ENCODE results near the gene EMX1.

EMX1 gene

GRCh38 chr2:72961036-72961720, 43.9 kb downstream of the EMX1 start:
- no peak for FAIRE-seq

GRCh38 chr2:72961853-72962468, 44.6 kb downstream of the EMX1 start:
- no peak for FAIRE-seq

GRCh38 chr2:72962911-72963310, 45.6 kb downstream of the EMX1 start:
- no peak for FAIRE-seq

- FAIRE-seq: no peak
Measured at GRCh38 chr2:72963423-72964145, 46.3 kb downstream of the EMX1 start.

GRCh38 chr2:72964146-72964525, 46.8 kb downstream of the EMX1 start:
- no peak for FAIRE-seq

GRCh38 chr2:72965016-72965415, 47.7 kb downstream of the EMX1 start:
- FAIRE-seq: no peak

- no peak for FAIRE-seq
Measured at GRCh38 chr2:72965770-72966450, 48.6 kb downstream of the EMX1 start.

GRCh38 chr2:72968286-72968685, 51.0 kb downstream of the EMX1 start:
- FAIRE-seq: no peak

GRCh38 chr2:72969706-72970105, 52.4 kb downstream of the EMX1 start:
- FAIRE-seq: no peak

- FAIRE-seq: no peak
Measured at GRCh38 chr2:72971036-72971435, 53.7 kb downstream of the EMX1 start.

- no peak for FAIRE-seq
Measured at GRCh38 chr2:72972352-72973136, 55.2 kb downstream of the EMX1 start.

GRCh38 chr2:72973137-72973535, 55.8 kb downstream of the EMX1 start:
- no peak for FAIRE-seq

- FAIRE-seq: no peak
Measured at GRCh38 chr2:72973566-72974435, 56.5 kb downstream of the EMX1 start.

- FAIRE-seq: no peak
Measured at GRCh38 chr2:72974436-72974754, 57.1 kb downstream of the EMX1 start.

- no peak for FAIRE-seq
Measured at GRCh38 chr2:72975017-72975416, 57.7 kb downstream of the EMX1 start.

GRCh38 chr2:72979896-72980295, 62.6 kb downstream of the EMX1 start:
- no peak for FAIRE-seq

- FAIRE-seq: no peak
Measured at GRCh38 chr2:72980535-72981217, 63.4 kb downstream of the EMX1 start.

- no peak for FAIRE-seq
Measured at GRCh38 chr2:72981536-72981935, 64.2 kb downstream of the EMX1 start.

- no peak for FAIRE-seq
Measured at GRCh38 chr2:72982219-72982618, 64.9 kb downstream of the EMX1 start.

GRCh38 chr2:72982781-72983499, 65.6 kb downstream of the EMX1 start:
- FAIRE-seq: no peak

Measured in TTC549 (cell line).